A673 (cell line): ENCODE measurements around the gene FGR. TPM values are rescaled to one million over a fixed set of nuclear protein-coding genes. Genes with fewer than 3 reads are reported as not detected.
"Not testable (repeated sequence)": the region's sequence is repeated elsewhere in the genome, so short reads cannot be mapped to it uniquely, and the experiment has no call there.

Source experiments
- BruUV-seq: library from RNA; stranded (reverse); fragments of 400-500 nt; replicated peaks from 2 replicates; lab custom pipeline; 2021; lab: Mats Ljungman, UMichigan
- CTCF ChIA-PET: fragments of 300-600 bp; sonication (Branson Sonifier 250); formaldehyde crosslinking; loops from one replicate; lab custom pipeline; 2022; ENCODE audit warnings: antibody characterized with exemption; lab: Charles Lee
- POLR2A ChIA-PET: fragments of 300-600 bp; sonication (Branson Sonifier 250); formaldehyde crosslinking; loops from one replicate; lab custom pipeline; 2022; ENCODE audit warnings: antibody characterized with exemption; ENCODE audit not compliant: low non-redundant PET; lab: Charles Lee
- DNase-seq: peaks from one replicate; pipeline ENCODE4 v3.0.0-alpha.2; 2015; ENCODE audit warnings: low spot score
- H3K27ac ChIP-seq: fragments of 200-600 bp; sonication (generic); 2 replicates; pipeline ENCODE4 v1.5.1; 2016; ENCODE audit warnings: mixed run types, low read depth, mild to moderate bottlenecking, mixed read lengths, antibody characterized with exemption, low read length; ENCODE audit not compliant: poor library complexity, severe bottlenecking
- H3K27me3 ChIP-seq: fragments of 200-600 bp; sonication (generic); replicated peaks from 2 replicates; pipeline ENCODE4 v1.6.1; 2017; ENCODE audit warnings: mixed run types, low read depth, mild to moderate bottlenecking, mixed read lengths, antibody characterized with exemption, low read length; ENCODE audit not compliant: insufficient read depth, poor library complexity
- H3K36me3 ChIP-seq: fragments of 200-600 bp; sonication (generic); 2 replicates; pipeline ENCODE4 v1.6.1; 2016; ENCODE audit warnings: mixed run types, mild to moderate bottlenecking, mixed read lengths, antibody characterized with exemption, low read length; ENCODE audit not compliant: insufficient read depth, poor library complexity, severe bottlenecking
- H3K4me1 ChIP-seq: fragments of 200-600 bp; sonication (generic); 2 replicates; pipeline ENCODE4 v1.6.1; 2017; ENCODE audit warnings: mixed run types, mild to moderate bottlenecking, mixed read lengths, antibody characterized with exemption, low read length; ENCODE audit not compliant: insufficient read depth, poor library complexity, severe bottlenecking
- H3K4me3 ChIP-seq: fragments of 200-600 bp; sonication (generic); 2 replicates; pipeline ENCODE4 v1.5.1; 2016; ENCODE audit warnings: low read depth, mixed run types, mild to moderate bottlenecking, mixed read lengths, low read length; ENCODE audit not compliant: poor library complexity, severe bottlenecking
- H3K9me3 ChIP-seq: fragments of 200-600 bp; sonication (generic); 2 replicates; pipeline ENCODE4 v1.6.1; 2016; ENCODE audit warnings: mixed run types, low read depth, mild to moderate bottlenecking, mixed read lengths, antibody characterized with exemption, low read length; ENCODE audit not compliant: poor library complexity, severe bottlenecking
- EZH2 ChIP-seq: fragments of 200-600 bp; sonication (generic); IDR thresholded peaks from 2 replicates; pipeline ENCODE4 v1.6.1; 2017; ENCODE audit warnings: borderline replicate concordance, low read depth, mild to moderate bottlenecking, mixed read lengths, antibody characterized with exemption, low read length; ENCODE audit not compliant: poor library complexity, severe bottlenecking
- intact Hi-C: fragments of 100-400 bp; cut with micrococcal nuclease; formaldehyde crosslinking; loops from one replicate; pipeline ENCODE4 v1.10.0; 2022; ENCODE audit not compliant: unreplicated experiment
- total RNA-seq: library from RNA; stranded (reverse); gene quantifications from 2 replicates; pipeline ENCODE4 v1.2.3, GENCODE V29; 2021
- TF ChIP-seq, protein P1 (sequence below): fragments of 300-800, 200-600 bp; sonication (generic); conservative IDR thresholded peaks from 2 replicates; pipeline ENCODE4 v1.5.1; 2017; ENCODE audit warnings: low read depth, mild to moderate bottlenecking, antibody characterized with exemption, low read length, moderate library complexity, mixed read lengths

The FGR gene
- total RNA-seq, 1 experiment from 2014 or later: not detected

DNA sequence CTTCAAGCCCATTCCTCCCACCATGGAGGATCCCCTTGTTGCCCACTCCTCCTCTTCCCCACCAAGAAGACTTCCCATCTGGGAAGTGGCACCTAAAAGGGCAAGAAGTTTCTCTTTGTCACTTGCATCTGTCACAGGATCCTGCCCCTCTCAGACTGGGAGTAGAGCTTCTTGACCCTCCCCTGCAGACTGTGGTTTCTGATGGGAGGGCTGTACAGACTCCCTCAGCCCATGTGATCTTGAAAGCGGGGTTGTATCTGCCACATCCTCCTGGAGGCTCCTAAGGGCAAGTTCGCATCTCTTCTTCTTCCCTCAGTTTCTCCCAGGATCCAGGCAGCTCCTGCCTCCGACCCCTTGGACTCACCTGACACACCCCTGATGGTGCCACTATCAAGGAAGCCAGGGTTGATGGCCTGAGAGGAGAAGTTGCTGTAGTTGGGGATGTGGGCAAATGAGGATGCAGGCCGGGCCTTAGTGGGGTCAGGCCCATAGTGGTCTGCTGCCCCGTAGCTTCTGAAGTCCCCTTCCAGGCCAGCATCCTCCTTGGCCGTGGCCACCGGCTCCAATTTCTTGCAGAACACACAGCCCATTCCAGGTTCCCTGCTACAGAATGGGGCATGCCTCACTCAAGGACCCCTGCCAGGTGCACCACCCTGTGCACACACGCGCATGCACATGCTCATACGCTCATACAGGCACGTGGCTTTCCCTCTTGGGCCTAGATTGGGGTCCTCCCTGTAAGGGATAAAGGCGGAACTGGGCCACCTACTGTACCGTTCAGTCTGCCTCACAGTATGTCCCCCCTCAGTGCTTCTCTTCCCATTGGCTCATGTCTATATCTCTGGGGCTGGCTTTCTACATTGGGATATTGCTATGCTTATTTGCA is 11.4 kb downstream of the FGR start:
- no peaks in the 10 kb centered on the region for H3K27me3 ChIP-seq
- no peaks in the 10 kb centered on the region for H3K9me3 ChIP-seq
- ChIA-PET CTCF (no interaction called here), POLR2A (no interaction called here)
- no TSS peak for BruUV-seq
- H3K4me1 ChIP-seq: no peaks in the 10 kb centered on the region
- H3K27ac ChIP-seq: no peak overlapping the region
- TF ChIP-seq, protein P1, sequence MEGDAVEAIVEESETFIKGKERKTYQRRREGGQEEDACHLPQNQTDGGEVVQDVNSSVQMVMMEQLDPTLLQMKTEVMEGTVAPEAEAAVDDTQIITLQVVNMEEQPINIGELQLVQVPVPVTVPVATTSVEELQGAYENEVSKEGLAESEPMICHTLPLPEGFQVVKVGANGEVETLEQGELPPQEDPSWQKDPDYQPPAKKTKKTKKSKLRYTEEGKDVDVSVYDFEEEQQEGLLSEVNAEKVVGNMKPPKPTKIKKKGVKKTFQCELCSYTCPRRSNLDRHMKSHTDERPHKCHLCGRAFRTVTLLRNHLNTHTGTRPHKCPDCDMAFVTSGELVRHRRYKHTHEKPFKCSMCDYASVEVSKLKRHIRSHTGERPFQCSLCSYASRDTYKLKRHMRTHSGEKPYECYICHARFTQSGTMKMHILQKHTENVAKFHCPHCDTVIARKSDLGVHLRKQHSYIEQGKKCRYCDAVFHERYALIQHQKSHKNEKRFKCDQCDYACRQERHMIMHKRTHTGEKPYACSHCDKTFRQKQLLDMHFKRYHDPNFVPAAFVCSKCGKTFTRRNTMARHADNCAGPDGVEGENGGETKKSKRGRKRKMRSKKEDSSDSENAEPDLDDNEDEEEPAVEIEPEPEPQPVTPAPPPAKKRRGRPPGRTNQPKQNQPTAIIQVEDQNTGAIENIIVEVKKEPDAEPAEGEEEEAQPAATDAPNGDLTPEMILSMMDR: no peak
- TF ChIP-seq EZH2: no peak
- no peaks in the 10 kb centered on the region for H3K36me3 ChIP-seq
- intact Hi-C loops: no loop called here
- no peak overlapping the region for H3K4me3 ChIP-seq
- no peak for DNase-seq

DNA sequence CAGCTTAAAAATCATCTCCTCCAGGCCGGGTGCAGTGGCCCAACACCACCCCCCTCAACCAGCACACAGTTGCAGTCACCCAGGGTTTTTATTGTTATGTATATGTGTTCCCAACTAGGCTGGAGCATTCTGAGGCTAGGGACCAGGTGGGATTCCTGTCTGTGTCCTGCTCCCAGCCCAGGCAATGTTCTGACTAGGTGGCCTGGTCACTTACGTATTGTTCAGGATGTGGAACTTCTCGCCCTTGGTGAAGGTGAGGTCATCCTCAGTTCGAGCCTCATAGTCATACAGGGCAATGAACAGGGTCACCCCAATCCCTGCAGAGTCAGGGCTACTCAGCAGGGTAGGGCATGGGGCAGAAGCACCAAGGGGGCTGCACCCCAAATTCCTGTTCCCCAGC is 12.2 kb downstream of the FGR start:
- Histone ChIP-seq H3K9me3 (no peaks in the 10 kb centered on the region), H3K4me1 (no peaks in the 10 kb centered on the region), H3K4me3 (no peak overlapping the region), H3K27me3 (no peaks in the 10 kb centered on the region), H3K27ac (no peak overlapping the region), H3K36me3 (no peaks in the 10 kb centered on the region)
- DNase-seq: no peak
- BruUV-seq: no TSS peak
- POLR2A ChIA-PET: no interaction called here
- CTCF ChIA-PET: no interaction called here
- TF ChIP-seq, protein P1: no peak
- TF ChIP-seq EZH2: no peak
- intact Hi-C loops: no loop called here

DNA sequence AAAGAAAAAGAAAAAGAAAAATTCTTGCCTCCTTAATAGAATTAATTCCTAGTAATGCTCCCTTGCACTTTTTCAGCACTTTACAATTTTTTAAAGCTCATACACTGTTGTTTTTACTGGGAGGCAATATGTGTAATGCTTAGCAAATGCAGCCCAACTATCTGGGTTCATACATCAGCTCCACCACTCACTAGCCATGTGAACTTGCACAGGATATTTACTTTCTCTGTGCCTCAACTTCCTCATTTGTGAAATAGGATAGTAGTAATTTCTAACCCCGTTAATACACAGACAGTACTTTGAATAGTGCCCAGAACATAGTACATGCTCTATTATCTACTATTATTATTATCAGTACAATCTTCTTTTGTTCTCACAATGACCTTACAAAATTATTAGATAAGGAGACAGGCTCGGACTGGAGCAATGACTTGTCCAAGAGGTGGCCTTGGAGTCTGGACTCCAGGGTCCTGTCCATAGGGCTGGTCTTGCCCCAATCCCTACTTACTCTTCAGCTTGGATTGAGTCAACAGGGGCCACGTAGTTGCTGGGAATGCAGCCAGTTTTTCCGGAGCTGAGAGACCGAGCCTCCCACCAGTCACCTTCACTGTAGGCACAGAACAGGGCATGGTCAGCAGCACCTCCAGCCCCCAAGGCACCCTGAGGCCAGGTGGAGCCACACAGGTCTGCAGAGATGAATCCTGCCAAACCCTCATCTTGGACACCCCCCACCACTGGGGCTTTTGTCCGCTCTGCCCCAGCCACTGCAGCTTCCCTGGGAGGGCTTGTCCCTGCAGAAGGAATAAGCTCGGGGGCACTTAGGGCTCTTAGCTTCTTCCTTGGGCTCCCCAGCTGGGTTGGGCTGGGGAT is 13.7 kb downstream of the FGR start:
- H3K36me3 ChIP-seq: no peaks in the 10 kb centered on the region
- H3K4me1 ChIP-seq: no peaks in the 10 kb centered on the region
- CTCF ChIA-PET: no interaction called here
- intact Hi-C loops: no loop called here
- no peaks in the 10 kb centered on the region for H3K9me3 ChIP-seq
- no peak overlapping the region for H3K27ac ChIP-seq
- POLR2A ChIA-PET: no interaction called here
- no peak for DNase-seq
- no peak overlapping the region for H3K4me3 ChIP-seq
- no peaks in the 10 kb centered on the region for H3K27me3 ChIP-seq
- no peak for TF ChIP-seq EZH2
- TF ChIP-seq, protein P1: no peak
- BruUV-seq: no TSS peak

DNA sequence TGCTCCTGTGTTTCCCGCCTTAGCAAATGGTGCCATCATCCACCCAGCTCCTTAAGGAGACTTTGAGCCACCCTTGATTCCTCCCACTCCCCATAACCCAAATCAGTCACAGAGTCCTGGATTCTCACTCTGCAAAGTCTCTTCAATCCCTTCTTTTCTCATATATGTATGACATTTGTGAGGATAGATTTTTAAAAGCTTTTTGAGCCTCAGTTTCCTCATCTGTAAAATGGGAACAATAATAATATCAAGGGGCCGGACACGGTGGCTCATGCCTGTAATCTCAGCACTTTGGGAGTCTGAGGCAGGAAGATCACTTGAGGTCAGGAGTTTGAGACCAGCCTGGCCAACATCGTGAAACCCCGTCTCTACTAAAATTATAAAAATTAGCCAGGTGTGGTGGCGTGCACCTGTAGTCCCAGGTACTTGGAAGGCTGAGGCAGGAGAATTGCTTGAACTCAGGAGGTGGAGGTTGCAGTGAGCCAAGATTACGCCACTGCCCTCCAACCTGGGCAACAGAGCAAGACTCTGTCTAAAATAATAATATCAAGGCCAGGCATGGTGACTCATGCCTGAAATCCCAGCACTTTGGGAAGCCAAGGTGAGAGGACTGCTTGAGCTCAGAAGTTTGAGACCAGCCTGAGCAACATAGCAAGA is 15.1 kb downstream of the FGR start:
- CTCF ChIA-PET, H3K27me3 ChIP-seq, H3K27ac ChIP-seq, DNase-seq, H3K36me3 ChIP-seq, BruUV-seq, H3K9me3 ChIP-seq, H3K4me3 ChIP-seq, intact Hi-C loops, H3K4me1 ChIP-seq: not testable (repeated sequence)
- POLR2A ChIA-PET: interaction anchor here (0.5 kb wide), 1 partner anchor 9 kb away, joined by 4 read pairs; no protein-coding TSS in a partner anchor
